NCI-H1930 (cell line): ENCODE results near the gene PDC.

Source experiments
- DNase-seq, 2 experiments: peaks; one replicate each; lab custom pipeline; 2025; lab: John Stamatoyannopoulos, UW

Gene PDC

GRCh38 chr1:186461014-186461413, at the start of gene PDC:
Gene PDC (minus strand): TSS chr1:186461114. CDS start chr1:186449459, 11,655 bp downstream.
- no peak for DNase-seq

GRCh38 chr1:186503190-186503589, 42.3 kb upstream of the PDC start:
- no peak for DNase-seq

GRCh38 chr1:186502087-186502486, 41.2 kb upstream of the PDC start:
- no peak for DNase-seq

- DNase-seq, result no peak
Measured at GRCh38 chr1:186500804-186501203, 39.9 kb upstream of the PDC start.

GRCh38 chr1:186499571-186499970, 38.7 kb upstream of the PDC start:
- no peak for DNase-seq

- DNase-seq, result no peak
Measured at GRCh38 chr1:186498695-186499389, 37.9 kb upstream of the PDC start.

- DNase-seq, result no peak
Measured at GRCh38 chr1:186498071-186498470, 37.2 kb upstream of the PDC start.

GRCh38 chr1:186497651-186498050, 36.7 kb upstream of the PDC start:
- no peak for DNase-seq

- no peak for DNase-seq
Measured at GRCh38 chr1:186496171-186496851, 35.4 kb upstream of the PDC start.

- no peak for DNase-seq
Measured at GRCh38 chr1:186494832-186495271, 33.9 kb upstream of the PDC start.

- DNase-seq, result no peak
Measured at GRCh38 chr1:186492531-186493291, 31.8 kb upstream of the PDC start.

GRCh38 chr1:186491336-186491735, 30.4 kb upstream of the PDC start:
- DNase-seq, result no peak

GRCh38 chr1:186487163-186487562, 26.2 kb upstream of the PDC start:
- no peak for DNase-seq

GRCh38 chr1:186486061-186486460, 25.1 kb upstream of the PDC start:
- no peak for DNase-seq

GRCh38 chr1:186483561-186483960, 22.6 kb upstream of the PDC start:
- DNase-seq, result no peak

GRCh38 chr1:186482661-186483255, 21.8 kb upstream of the PDC start:
- peak; percentile 2 to 35 for DNase-seq

- DNase-seq, result no peak
Measured at GRCh38 chr1:186481303-186481888, 20.5 kb upstream of the PDC start.

- no peak for DNase-seq
Measured at GRCh38 chr1:186479162-186479561, 18.2 kb upstream of the PDC start.

GRCh38 chr1:186476264-186477040, 15.5 kb upstream of the PDC start:
- DNase-seq, result no peak

- no peak for DNase-seq
Measured at GRCh38 chr1:186474208-186474607, 13.3 kb upstream of the PDC start.

- no peak for DNase-seq
Measured at GRCh38 chr1:186473047-186473446, 12.1 kb upstream of the PDC start.
